Measurements from ENCODE around the gene SCYGR5.
"Not testable (repeated sequence)": the region's sequence is repeated elsewhere in the genome, so short reads cannot be mapped to it uniquely, and the experiment has no call there.

Gene SCYGR5

DNA sequence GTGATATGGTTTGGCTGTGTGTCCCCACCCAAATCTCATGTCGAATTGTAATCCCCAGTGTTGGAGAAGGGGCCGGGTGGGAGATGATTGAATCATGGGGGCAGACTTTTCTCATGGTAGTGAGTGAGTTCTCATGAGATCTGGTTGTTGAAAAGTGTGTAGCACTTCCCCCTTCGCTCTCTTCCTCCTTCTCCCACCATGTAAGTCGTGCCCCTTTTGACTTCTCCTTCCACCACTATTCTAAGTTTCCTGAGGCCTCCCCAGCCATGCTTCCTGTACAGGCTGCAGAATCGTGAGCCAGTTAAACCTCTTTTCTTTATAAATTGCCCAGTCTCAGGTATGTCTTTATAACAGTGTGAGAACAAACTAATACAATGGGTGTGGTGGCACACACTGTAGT is 7.0 kb downstream of the SCYGR5 start:
- DNase-seq (ENCODE audit: low read depth) = not testable (repeated sequence)

DNA sequence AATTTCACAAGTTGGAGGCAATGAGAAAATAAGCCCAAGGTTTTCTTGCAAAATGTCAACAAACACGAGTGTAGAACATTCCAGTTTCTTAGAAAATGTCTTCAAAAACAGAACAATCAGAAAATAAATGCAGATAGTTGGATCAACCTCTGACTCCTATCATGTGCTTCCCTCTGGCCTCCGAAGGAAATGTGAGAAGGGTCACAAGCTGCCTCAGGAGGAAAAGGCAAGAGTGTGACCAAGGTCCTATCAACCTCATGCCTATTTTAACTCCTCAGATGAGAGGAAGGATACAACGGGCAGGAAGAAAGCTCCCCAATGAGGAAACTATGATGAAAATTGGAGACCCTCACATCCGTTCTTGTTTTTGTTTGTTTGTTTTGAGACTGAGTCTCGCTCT is 7.9 kb downstream of the SCYGR5 start:
- no peak for DNase-seq (ENCODE audit: low read depth)

DNA sequence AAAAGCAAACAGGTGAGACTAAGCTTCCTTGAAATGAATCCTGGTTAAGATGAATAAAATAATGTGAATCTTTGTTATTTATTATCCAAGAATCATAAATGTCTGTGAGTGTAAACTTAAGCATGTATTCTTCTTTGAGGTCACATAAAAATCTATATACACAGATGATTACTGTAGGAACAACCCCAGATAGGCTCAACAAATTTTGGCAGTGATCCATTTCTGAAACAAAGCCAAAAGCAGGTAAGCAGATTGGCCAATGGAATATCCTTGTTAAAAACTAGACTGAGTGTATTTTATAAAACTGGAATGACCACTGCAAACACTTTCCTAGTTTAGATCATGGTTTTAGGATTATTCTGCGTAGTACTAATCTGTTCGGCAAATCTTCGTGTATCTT is 11.3 kb downstream of the SCYGR5 start:
- DNase-seq (ENCODE audit: low read depth) = no peak

GRCh38 chr2:227684258-227684657 is 17.7 kb downstream of the SCYGR5 start:
- DNase-seq (ENCODE audit: low read depth) = no peak

DNA sequence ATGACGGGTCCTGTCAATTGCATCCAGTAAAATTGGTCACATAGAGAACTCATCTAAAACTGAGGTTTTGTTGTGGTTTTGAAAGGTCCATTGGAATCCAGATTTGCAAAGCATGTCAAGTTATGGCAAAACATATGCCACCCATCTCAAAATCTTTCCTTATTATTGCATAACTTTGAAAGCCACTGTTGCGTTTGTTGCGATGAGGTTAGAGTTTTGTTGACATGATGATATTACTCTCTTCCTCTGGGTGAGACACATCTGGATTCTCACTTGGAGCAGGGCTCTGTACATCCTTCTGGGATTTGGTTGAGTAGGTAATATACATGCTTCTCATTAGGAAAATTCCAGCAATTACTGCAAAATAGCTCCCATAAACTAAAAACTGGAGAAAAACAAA is 20.6 kb downstream of the SCYGR5 start:
- DNase-seq (ENCODE audit: low read depth) = no peak

- no peak for DNase-seq (ENCODE audit: low read depth)
These were observed 30.5 kb downstream of the SCYGR5 start for GRCh38 chr2:227696990-227697679.

- no peak for DNase-seq (ENCODE audit: low read depth)
These were observed 35.0 kb downstream of the SCYGR5 start for GRCh38 chr2:227701556-227701955.

DNA sequence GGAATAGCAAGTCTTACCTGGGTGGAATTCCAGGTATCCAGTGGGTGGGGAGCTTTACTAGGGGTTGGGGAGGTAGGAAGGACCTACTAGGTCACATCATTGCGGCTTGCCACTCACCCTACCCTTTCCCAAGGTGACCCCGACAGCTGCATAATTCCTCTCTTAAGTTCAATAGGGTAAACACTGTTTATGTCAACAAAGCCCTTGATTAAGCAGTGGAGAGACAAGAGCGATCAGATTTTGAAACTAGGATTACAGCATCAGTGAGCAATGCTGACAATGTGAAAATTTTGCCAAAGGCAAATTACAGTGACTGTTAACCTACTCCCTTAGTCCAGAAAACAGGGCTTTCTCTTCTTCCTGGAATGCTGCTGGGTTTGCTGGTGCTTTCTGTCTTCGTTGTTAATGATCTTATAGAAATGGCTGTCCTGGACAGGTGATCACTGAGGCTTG is 36.7 kb downstream of the SCYGR5 start:
- no peak for DNase-seq (ENCODE audit: low read depth)

DNA sequence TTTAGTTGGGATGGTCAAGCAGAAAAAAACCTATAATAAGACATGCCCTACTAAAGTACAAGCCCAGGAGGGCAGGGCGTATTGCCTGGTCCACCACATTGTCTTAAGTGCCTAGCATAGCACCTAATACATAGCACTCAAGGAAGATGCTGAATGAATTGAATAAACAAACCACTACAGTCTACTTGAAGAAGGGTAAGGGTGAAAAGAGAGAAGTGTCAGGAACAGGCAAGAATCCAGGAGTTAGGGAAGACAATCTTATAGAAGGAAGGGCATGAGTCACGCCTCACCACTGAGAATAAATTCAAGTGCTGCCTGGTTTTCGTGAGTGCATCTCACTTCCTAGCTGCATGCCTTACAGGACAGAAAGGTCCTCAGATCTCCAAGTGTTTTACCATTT is 37.4 kb downstream of the SCYGR5 start:
- DNase-seq (ENCODE audit: low read depth) = no peak

GRCh38 chr2:227706859-227707258 is 40.3 kb downstream of the SCYGR5 start:
- DNase-seq (ENCODE audit: low read depth) = no peak

GRCh38 chr2:227707390-227707789 is 40.8 kb downstream of the SCYGR5 start:
- no peak for DNase-seq (ENCODE audit: low read depth)

- no peak for DNase-seq (ENCODE audit: low read depth)
These were observed 44.4 kb downstream of the SCYGR5 start for GRCh38 chr2:227710986-227711385.

- DNase-seq (ENCODE audit: low read depth) = no peak
These were observed 46.7 kb downstream of the SCYGR5 start for GRCh38 chr2:227713291-227713690.

- no peak for DNase-seq (ENCODE audit: low read depth)
These were observed 49.9 kb downstream of the SCYGR5 start for GRCh38 chr2:227716501-227716900.

Measured in activated T-cell treated with anti-CD3 and anti-CD28 coated beads for 48 hours (primary cell).